Activated CD8-positive, alpha-beta memory T cell treated with anti-CD3 and anti-CD28 coated beads, Interleukin-2, amount 50 U/mL, for 1 hour (primary cell): ENCODE measurements around the gene PUS10.
"Not testable (repeated sequence)": the region's sequence is repeated elsewhere in the genome, so short reads cannot be mapped to it uniquely, and the experiment has no call there.

Source experiments
- DNase-seq: peaks from one replicate; pipeline ENCODE4 v3.0.0-alpha.2; 2020; ENCODE audit errors: extremely low read depth

PUS10 gene

DNA sequence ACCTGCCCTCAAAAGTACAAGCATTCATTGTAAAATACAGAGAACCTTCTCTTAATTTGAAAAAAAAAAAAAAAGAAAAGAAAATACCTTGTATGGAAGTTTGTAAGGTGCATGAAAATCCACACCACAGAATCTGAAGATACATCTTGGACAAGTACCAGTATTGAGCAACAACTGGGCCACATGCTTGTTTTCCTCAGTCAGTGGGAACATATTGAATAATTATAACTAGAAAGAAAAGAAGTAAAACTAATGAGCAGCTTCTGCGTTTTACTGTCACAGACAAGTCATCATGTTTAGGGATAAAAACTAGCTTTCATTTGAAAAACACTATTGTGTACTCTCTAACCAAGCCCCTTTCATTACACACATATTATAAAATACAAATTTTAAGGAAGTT is 6.4 kb downstream of the PUS10 start:
- DNase-seq = no peak

DNA sequence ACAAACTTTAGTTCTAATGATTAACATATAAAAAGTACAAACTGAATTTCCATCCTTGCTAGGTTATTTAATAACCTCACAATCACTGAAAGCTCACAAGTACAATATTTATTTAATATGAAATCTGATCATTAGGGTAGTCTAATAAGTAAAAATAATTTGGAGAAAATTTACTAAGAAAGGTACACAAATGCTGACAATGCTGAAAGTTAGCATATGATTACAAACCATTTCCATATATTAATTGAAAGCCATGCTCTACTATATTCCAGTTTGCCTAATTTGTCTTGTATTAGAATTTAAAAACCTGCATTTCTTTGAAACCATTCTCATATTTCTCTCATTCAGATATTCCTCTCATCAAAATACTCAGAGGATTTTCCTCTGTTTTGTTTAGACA is 8.7 kb downstream of the PUS10 start:
- no peak for DNase-seq

DNA sequence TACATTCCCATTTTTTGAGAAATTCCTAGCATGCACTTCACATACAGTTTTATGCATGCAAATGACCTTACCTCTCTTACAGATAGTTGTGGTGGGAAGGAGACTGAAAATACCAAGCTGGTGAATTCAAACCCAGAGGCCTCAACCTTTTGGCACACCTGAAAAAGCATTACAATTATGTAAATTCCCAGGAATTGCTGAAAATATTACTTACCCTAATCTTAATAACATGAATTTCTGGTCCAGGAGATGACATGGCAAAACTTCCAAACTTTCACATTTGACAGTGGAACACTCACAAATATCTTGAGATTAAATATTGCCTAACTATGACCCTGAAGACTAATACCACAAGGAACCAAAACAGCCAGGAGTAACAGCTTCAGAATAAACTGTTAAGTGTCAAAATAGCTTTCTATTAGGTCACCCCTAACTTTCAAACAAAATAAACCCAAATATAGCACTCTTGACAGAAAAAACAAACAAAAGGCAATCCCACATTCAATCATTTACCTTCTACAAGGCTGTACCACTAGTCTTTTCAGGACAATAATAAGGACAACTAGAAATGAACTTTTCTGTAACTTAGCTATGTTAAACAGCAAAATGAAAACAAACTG is 11.5 kb downstream of the PUS10 start:
- DNase-seq = no peak

DNA sequence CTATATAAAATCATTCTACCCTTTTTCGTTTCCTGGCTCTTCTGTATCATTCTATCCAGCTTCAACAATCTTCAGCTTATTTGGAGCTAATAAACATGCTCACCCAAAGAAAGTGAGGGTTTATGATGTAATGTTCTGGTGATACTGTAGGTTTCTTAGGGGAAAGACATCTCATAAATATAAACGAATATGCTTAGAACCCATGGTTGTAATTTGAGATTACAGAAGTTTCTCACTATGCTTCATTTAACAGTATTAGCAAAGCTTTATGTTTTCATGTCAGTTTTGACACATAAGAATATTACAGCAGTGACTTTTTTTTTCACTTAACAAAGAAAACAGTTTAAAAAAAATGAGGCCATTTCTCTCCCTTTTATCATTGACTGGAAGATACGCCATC is 12.3 kb downstream of the PUS10 start:
- no peak for DNase-seq

DNA sequence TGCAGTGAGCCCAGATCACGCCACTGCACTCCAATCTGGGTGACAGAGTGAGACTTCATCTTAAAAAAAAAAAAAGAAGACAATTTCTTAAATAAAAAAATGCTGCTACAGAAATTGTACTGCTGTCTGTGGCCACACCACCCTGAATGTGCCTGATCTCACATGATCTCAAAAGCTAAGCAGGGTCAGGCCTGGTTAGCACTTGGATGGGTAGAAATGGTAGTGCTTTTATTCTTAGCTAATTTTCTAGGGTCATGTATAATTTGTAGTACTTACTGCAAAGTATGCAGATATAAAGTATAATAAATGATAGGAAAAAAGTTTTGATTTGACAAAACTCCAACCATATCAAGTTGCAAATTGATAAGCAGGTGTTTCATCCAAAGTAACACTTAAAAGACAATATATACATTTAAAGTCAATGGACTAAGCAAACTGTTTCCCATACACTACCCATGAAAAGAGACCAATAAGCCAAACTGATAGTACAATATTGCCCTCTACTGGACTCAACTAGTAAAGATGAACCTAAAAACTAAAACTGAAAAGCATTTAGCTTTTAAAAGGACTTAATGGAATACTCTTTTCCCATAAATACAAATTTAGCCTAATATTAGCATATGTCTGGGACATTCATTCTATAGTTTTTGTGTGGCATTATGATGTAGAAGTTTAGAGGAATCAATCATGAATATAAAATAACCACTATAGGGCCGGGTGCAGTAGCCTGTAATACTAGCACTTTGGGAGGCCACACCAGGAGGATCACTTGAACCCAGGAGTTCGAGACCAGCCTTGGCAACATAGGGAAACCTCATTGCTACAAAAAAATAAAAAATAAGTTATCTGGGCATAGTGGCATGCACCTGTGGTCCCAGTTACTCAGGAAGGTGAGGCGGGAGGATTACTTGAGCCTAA is 19.2 kb downstream of the PUS10 start:
- DNase-seq = no peak

DNA sequence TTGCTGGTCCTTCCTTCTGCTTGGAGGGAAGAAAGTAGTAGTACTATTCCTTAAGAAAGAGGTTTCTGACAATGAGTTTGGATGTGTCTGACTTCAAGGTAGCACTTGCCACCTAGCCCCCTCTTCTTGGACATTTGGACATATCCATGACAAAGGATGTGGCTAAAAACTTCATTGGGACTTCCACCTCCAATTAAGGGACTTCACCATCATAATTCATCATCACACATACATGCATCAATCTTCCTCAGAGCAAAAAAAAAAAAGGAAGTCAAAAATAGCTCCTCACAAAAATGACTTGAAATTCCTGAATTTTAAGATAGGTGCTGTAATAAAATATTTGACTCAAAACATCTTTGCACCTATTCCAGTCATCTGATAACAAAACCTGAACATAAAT is 23.9 kb downstream of the PUS10 start:
- no peak for DNase-seq

DNA sequence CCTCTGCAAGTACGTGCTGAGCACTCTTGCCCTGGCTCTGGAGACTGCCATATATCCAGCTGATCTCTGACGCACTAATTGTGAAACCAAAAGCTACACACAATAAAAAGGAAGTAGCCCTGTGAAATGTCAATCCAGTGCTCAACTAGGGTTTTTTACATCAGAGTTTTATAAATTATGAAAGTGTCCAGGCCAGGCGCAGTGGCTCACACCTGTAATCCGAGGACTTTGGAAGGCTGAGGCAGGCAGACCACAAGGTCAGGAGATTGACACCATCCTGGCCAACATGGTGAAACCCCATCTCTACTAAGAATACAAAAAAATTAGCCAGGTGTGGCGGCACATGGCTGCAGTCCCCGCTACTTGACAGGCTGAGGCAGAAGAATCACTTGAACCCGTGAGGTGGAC is 25.1 kb downstream of the PUS10 start:
- DNase-seq = no peak

DNA sequence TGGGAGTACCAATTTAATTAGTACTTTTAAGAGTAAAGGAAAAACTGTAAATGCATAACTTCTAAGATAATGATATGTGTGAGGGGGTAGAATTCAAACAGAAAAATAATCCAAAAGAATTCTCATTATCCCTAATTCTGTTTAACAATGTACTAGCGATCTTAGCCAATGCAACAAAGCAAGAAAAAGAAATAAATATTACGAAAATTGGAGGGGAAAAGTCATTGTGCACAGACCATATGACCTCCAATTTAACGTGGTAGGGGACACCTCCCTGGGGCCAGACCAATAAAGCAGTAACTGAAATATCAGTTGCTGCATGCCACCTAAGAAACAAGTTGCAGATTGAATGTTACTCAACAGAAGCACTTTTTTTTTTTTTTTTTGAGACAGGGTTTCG is 26.4 kb downstream of the PUS10 start:
- no peak for DNase-seq

DNA sequence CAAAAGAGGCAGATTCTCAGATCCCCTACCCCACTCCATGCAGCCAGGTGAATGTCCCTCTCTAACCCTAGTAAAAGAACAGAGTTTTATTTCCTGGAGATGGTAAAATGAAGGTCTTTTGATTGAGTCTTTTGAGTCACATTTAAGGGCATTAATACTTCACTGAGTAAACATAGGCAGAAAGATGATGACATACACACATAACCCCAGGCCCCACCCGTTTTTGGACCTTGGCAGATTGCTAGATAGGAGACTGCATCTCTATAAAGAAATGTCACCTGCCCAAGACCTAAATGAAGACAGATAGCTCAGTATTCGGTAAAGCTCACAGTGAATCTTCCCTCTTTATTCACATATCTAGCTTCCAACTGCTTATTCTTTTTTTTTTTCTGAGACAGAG is 28.8 kb downstream of the PUS10 start:
- no peak for DNase-seq

DNA sequence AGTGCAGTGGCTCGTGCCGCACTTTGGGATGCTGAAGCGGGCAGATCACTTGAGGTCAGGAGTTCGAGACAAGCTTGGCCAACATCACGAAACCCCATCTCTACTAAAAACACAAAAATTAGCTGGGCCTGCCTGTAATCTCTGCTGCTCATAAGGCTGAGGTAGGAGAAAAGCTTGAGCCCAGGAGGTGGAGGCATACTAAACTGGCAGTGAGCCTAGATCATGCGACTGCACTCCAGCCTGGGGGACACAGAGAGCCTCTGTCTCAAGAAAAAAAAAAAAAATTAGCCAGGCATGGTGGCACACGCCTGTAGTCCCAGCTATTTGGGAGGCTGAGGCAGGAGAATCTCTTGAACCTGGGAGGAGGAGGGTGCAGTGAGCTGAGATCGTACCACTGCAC is 30.4 kb downstream of the PUS10 start:
- not testable (repeated sequence) for DNase-seq

DNA sequence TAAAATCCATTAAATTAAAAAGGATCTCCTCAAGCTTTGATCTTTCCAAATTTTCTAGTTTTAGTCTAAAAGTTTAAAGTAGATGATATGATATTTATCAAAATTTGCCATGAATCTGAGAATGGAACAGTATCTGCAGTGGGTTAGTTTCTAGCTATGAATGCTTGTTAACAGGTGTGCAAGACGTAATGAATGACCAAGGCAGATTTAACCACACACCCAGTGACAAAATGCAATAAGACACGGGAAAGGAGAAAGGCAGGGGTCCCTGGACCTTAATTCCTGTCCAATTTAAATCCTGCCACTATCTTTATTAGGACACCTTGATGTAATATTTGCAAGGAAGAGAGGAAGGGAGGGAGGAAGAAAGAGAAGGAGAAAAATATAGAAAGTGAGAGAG is 31.0 kb downstream of the PUS10 start:
- DNase-seq = no peak

DNA sequence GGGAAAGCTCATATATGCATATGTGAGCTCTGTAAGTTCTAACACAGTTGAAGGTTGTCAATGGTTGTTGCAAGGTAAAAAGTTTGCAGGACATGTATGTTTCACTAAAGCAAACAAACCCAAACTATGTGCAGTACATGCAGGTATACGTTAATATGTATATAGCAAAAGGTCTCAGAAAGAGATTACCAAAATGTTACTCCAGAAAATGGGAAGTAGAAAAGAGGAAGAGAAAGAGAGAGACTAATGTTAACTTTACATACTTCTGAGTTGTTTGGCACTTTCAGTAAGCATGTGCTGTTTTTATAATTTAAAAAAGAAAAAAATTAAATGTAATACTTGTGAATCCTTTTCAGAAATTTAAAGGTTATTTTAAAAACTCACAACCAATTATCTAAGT is 33.3 kb downstream of the PUS10 start:
- DNase-seq = no peak

DNA sequence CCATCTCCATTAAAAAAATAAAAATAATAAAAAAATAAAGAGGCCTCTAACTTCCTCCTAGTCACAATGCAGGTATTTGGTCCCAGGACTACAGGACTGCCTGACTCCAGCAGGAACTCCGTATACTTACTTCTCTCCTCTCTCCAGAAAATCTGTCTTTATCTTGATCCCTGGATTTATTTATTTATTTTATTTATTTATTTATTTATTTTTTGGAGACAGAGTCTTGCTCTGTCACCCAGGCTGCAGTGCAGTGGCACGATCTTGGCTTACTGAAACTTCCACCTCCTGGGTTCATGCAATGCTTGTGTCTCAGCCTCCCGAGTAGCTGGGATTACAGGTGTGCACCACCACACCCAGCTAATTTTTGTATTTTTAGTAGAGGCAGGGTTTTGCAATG is 36.0 kb downstream of the PUS10 start:
- not testable (repeated sequence) for DNase-seq

DNA sequence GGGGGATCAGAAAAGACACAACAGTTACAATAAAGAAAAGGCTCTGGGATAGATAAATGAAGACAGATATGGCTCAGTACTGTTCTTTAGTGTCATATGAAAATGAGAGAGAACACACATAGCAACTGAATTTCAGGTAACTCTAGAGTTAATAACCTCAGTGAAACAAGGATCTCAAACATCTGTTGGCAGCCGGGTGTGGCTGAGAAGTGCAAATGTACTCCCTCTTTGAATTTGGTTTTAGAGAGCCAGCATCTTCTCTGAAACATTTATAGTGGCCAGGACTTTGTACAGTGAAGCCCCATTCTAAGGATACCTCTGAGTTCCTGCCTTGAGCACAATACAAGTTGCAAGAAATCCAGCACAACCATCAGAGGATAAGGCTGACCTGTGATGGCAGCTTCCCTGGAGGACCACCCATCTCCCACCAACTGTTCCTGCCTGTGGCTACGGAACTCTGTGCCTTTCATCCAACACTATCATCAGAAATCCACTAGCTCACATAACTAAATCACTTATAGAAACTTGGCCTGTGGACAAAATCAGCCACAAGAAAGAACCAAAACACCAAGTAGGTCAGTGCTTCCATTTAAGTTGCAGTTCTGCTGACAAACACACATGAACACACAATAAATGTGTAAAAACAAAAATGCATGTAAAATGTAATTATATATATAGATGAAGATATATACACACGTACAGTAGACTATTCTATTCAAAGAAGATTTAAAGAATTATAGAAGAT is 37.8 kb downstream of the PUS10 start:
- DNase-seq = no peak

DNA sequence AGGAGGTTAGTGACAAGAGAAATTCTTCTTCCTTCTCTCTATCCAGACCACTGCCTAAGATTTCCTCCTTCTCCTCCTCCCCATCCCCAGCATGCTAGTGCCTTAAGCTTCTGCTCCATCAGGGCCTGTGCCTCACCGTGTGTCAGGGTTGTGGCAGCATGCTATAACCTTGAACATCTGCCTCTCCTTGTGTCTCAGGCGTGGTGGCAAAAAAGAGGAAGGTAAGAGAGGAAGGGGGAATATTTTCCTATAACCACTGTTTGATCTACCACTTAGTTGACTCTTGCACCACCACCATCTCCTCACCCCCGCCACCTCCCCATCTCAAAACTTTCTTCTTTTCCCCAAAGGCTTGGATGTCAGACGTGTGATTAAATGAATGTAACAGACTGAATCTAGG is 38.8 kb downstream of the PUS10 start:
- DNase-seq = no peak

DNA sequence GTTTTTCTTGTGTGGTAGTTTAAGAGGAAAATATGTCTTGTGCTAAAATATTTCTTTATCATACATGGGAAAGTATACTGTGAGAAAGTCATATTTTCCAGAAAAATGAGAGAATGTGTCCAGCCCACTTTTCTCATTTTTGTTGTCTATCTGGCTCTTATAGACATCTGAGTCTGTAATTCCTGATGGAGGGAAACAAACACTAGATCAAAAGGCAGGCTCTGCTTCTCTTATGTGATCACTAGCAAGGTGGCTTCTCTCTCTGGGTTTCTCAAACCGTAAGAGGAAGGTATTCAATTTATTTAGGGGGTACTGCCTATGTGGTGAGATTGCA is 40.5 kb downstream of the PUS10 start:
- no peak for DNase-seq

DNA sequence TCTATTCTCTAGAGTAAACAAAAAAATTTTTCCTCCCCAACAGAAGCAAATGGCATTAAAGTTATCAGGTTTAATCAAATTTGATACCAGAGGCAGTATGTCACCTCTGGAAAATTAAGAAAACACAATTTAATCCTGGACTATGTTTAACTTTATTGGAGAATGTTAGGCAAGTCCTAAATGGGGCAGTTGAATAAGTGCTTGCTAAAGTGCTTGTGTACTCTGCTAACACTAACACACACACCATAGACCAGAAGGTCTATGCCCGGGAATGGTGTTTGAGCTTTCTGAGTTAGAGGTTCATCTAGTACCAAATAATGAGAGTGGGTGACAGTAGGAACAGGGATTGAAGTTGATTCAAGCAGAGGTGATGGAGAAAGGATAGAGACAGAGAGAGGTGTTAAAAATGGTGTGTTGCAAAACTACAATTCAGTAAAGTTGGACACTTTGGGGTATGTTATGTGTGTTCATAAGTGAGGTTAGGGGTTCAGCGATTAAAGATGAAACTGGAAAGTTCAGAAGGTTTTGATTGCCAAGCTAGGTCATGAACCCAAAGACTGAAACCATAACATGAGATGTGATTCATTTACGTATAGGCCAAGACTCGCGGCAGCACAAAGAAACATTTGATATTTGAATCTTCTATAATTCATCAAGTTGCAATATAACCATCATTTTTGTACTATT is 41.0 kb downstream of the PUS10 start:
- DNase-seq = no peak

DNA sequence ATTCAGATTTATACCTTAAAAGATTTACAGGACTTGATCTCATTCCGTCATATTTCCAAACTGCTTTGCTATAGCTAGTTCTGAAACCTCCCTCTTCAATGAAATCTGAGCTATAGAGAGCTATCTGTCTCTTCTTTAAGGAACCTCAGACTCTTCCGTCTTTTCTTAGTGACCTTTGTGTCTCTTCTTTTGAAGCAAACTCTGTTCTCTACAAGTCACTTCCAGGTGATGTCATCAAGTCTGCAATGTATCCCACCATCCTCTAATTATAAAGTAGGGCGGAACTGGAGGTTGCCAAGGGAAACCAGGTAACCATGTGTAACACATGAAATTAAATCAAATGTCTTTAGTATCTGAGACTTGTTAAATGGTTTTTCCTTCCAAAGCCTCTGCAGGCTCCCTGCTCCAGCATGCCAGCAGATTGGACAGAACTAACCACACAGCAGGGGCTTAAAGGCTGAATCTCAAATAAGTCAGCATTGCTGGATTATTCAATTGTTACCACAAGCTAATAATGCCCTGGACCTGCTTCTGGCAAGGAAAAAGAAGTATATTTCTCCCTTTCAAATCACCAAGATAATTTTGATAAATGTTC is 41.7 kb downstream of the PUS10 start:
- no peak for DNase-seq

DNA sequence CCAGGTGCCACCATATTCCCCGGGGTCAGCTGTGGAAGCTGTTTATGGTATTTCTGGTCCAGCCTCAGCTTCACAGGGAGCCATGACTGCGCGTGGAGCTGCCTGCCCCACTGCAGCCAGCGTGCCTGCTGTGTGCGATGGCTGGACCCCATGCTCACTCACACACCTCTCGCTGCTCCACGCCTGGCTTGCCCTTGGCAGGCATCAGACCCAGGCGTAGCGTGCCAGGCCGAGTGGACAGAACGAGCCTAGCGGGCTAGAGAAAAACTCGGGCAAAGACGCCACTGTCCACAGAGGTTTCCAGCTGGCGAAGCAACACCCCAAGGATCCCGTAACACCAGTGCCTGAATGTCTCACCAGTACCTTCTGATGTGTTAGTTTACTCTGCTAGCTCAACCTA is 43.4 kb downstream of the PUS10 start:
- no peak for DNase-seq

DNA sequence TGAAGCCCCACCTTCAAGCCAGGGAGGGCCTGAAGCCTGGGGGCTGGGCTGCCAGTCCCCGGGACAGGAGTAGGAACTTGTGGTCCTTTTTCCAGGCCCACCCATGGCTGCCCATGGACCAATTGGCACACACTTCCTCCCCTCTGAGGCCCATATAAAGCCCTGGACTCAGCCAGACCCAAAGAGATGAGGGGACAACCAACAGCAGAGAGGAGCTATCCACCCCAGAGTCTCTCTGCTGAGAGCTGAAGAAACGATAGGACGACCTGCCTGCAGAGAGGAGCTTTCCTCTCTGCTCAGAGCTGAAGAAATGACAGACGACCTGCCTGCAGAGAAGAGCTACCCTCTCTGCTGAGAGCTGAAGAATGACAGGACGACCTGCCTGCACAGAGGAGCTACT is 44.4 kb downstream of the PUS10 start:
- DNase-seq = no peak

DNA sequence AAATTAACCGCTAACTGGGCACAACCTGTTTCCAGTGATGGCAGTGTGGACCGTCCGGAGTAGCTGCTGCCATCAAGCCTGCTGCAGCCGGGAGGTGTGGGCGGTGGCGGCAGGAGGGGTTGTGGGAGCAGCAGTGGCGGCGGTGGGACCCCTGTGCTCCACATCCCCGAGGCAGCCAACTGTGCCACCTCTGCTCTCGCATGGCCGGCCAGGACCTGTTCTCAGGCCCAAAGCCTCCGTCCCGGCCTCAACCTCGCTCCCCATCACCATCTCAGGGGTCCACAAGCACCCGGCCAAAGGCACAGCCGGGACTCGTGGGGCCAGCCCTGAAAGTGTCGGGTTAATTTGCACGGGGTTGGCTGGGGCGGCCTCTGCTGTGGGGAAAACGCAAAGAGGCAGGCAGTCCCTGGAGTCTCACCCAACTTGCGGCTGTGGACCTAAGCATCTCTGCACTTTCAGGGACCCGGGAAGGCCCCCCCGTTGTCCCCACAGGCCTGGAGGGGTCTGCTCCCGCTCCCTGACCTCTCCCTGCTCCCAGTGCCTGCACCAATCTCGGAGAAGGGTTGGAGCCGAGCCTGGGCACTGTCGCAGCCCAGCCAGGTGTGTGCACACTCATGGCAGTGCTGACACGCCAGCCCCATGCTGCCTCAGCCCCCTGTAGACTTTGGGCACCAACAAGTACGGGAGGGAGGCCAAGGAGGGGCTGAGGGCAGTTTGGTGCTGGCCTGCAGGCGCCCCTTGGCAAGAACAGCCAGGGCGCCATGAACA is 45.0 kb downstream of the PUS10 start:
- DNase-seq = no peak
